Thoracic aorta (tissue), 2 donors: ENCODE data around the gene TNRC6B. TPM values are rescaled to one million over a fixed set of nuclear protein-coding genes. Genes with fewer than 3 reads are reported as not detected.

Source experiments
- ATAC-seq: fragments of 150-250 bp; one replicate; pipeline ENCODE4 v1.8.0; 2017; ENCODE audit warnings: low read depth; ENCODE audit not compliant: insufficient number of reproducible peaks, low FRiP score
- DNase-seq: peaks from one replicate; pipeline ENCODE4 v3.0.0-alpha.2; 2020; ENCODE audit warnings: low spot score
- H3K27ac ChIP-seq, 2 donors: fragments of 200-600 bp; sonication (generic); 1 replicate in 1 of 2; 2 replicates in 1 of 2; pipeline ENCODE4 v1.5.1; 2016; ENCODE audit warnings: mild to moderate bottlenecking in 2 of 2, moderate library complexity in 2 of 2
- H3K27me3 ChIP-seq: fragments of 200-600 bp; sonication (generic); replicated peaks from 2 replicates; pipeline ENCODE4 v1.6.0; 2016; ENCODE audit warnings: mild to moderate bottlenecking; ENCODE audit not compliant: insufficient read depth
- H3K36me3 ChIP-seq: fragments of 200-600 bp; sonication (generic); one replicate; pipeline ENCODE4 v1.5.1; 2016
- H3K4me1 ChIP-seq, 2 donors: fragments of 200-600 bp; sonication (generic); 1 replicate in 1 of 2; 2 replicates in 1 of 2; pipeline versions ENCODE4 v1.5.1 to v1.6.0; 2016; ENCODE audit warnings: low read depth in 2 of 2, mild to moderate bottlenecking in 1 of 2; ENCODE audit not compliant: control insufficient read depth in 1 of 2
- H3K4me3 ChIP-seq: fragments of 200-600 bp; sonication (generic); 2 replicates; pipeline ENCODE4 v1.5.1; 2016; ENCODE audit warnings: mild to moderate bottlenecking
- H3K9me3 ChIP-seq: fragments of 200-600 bp; sonication (generic); 2 replicates; pipeline ENCODE4 v1.5.1; 2016
- CTCF ChIP-seq: fragments of 200-600 bp; sonication (generic); IDR thresholded peaks from one replicate; pipeline ENCODE4 v1.5.1; 2019; ENCODE audit warnings: antibody characterized with exemption
- total RNA-seq, 2 donors: library from RNA; depleted of rRNA; stranded (reverse); fragments of >200 nt; gene quantifications; one replicate each; pipeline versions ENCODE4 v1.1.0 to v1.2.3, GENCODE V29; 2016

Gene TNRC6B
- total RNA-seq, 2 donors from 2014 or later: 58.5 to 98.0 TPM

- Histone ChIP-seq H3K27ac (no peak overlapping the region), H3K27me3 (no peaks in the 10 kb centered on the region), H3K9me3 (no peaks in the 10 kb centered on the region), H3K4me3 (no peak overlapping the region), H3K4me1 (no peaks in the 10 kb centered on the region), H3K36me3 (peaks cover 60% of the 10 kb centered on the region)
- TF ChIP-seq CTCF: no peak
- DNase-seq (no peak), ATAC-seq (no peak)
These were observed 143.0 kb downstream of the TNRC6B start for GRCh38 chr22:40320687-40321086.

GRCh38 chr22:40322021-40322420 lies 144.3 kb downstream of the TNRC6B start:
- TF ChIP-seq CTCF: no peak
- no peaks in the 10 kb centered on the region for H3K27me3 ChIP-seq
- no peaks in the 10 kb centered on the region for H3K4me1 ChIP-seq
- H3K36me3 ChIP-seq: peaks cover 50% of the 10 kb centered on the region
- H3K4me3 ChIP-seq: no peak overlapping the region
- H3K9me3 ChIP-seq: no peaks in the 10 kb centered on the region
- no peak overlapping the region for H3K27ac ChIP-seq
- DNase-seq (no peak), ATAC-seq (no peak)

GRCh38 chr22:40322818-40323447 lies 145.2 kb downstream of the TNRC6B start:
- Histone ChIP-seq H3K27me3 (no peaks in the 10 kb centered on the region), H3K9me3 (no peaks in the 10 kb centered on the region), H3K27ac (no peak overlapping the region), H3K4me3 (no peak overlapping the region), H3K36me3 (peaks cover 41% of the 10 kb centered on the region), H3K4me1 (no peaks in the 10 kb centered on the region)
- ATAC-seq (no peak), DNase-seq (no peak)
- TF ChIP-seq CTCF: no peak

GRCh38 chr22:40323681-40324171 lies 146.0 kb downstream of the TNRC6B start:
- no peak for TF ChIP-seq CTCF
- H3K27ac ChIP-seq: no peak overlapping the region
- H3K4me3 ChIP-seq: no peak overlapping the region
- no peaks in the 10 kb centered on the region for H3K27me3 ChIP-seq
- DNase-seq: no peak
- H3K36me3 ChIP-seq: peaks cover 39% of the 10 kb centered on the region
- ATAC-seq: no peak
- H3K4me1 ChIP-seq: no peaks in the 10 kb centered on the region
- H3K9me3 ChIP-seq: no peaks in the 10 kb centered on the region

GRCh38 chr22:40324468-40325305 lies 147.0 kb downstream of the TNRC6B start:
- no peaks in the 10 kb centered on the region for H3K27me3 ChIP-seq
- ATAC-seq (no peak), DNase-seq (no peak)
- H3K9me3 ChIP-seq: no peaks in the 10 kb centered on the region
- peaks cover 37% of the 10 kb centered on the region for H3K36me3 ChIP-seq
- H3K4me3 ChIP-seq: no peak overlapping the region
- no peak for TF ChIP-seq CTCF
- no peaks in the 10 kb centered on the region for H3K4me1 ChIP-seq
- H3K27ac ChIP-seq: no peak overlapping the region
